Measurements from ENCODE around the gene FBXO31. TPM values are rescaled to one million over a fixed set of nuclear protein-coding genes. Genes with fewer than 3 reads are reported as not detected.
A peak's percentile ranks its signal among the peaks of the same experiment; 100 is the strongest.

The FBXO31 gene
- total RNA-seq, 1 donor from 2014 or later: 5.8 TPM

- DNase-seq (ENCODE audit: low spot score): no peak
- no peaks in the 10 kb centered on the region for H3K9me3 ChIP-seq (ENCODE audit: low read depth)
- peaks cover under 1% of the 10 kb centered on the region for H3F3A ChIP-seq (ENCODE audit: low read depth)
- Mint-ChIP-seq H3K27me3 (ENCODE audit: insufficient read depth, low read depth) (no peaks in the 10 kb centered on the region), H3K36me3 (peaks cover 2% of the 10 kb centered on the region), H3K9me3 (no peaks in the 10 kb centered on the region), H3K4me1 (peaks cover 42% of the 10 kb centered on the region), H3K27ac (no peak overlapping the region), H3K4me3 (no peak overlapping the region)
- no peak overlapping the region for H3K4me2 ChIP-seq
- no peaks in the 10 kb centered on the region for H3K79me2 ChIP-seq (ENCODE audit: low read depth)
- no peaks in the 10 kb centered on the region for H3K36me3 ChIP-seq
- peaks cover 7% of the 10 kb centered on the region for H4K20me1 ChIP-seq (ENCODE audit: low read depth)
- peaks cover 3% of the 10 kb centered on the region for H3K4me1 ChIP-seq
- H3K9ac ChIP-seq: no peak overlapping the region
- TF ChIP-seq EZH2 (IDR thresholded peaks at IDR 0.05) (no peak), CTCF (IDR thresholded peaks at IDR 0.05) (no peak), EZH2phosphoT487 (IDR thresholded peaks at IDR 0.05) (no peak)
- no peaks in the 10 kb centered on the region for H3K27me3 ChIP-seq
- H2AFZ ChIP-seq (replicated peaks): no peak overlapping the region
- no peak overlapping the region for H3K4me3 ChIP-seq
- no peak overlapping the region for H3K27ac ChIP-seq
Observed at GRCh38 chr16:87351320-87351698, 32.3 kb downstream of the FBXO31 start.

- Histone ChIP-seq H3K4me1 (peaks cover 8% of the 10 kb centered on the region), H4K20me1 (ENCODE audit: low read depth) (peaks cover 7% of the 10 kb centered on the region), H3K36me3 (no peaks in the 10 kb centered on the region), H3K27me3 (no peaks in the 10 kb centered on the region), H3F3A (ENCODE audit: low read depth) (peaks cover 6% of the 10 kb centered on the region), H3K9ac (no peak overlapping the region), H3K4me3 (no peak overlapping the region), H2AFZ (replicated peaks) (no peak overlapping the region), H3K79me2 (ENCODE audit: low read depth) (no peaks in the 10 kb centered on the region), H3K4me2 (no peak overlapping the region), H3K27ac (no peak overlapping the region), H3K9me3 (ENCODE audit: low read depth) (no peaks in the 10 kb centered on the region)
- peaks cover 42% of the 10 kb centered on the region for H3K4me1 Mint-ChIP-seq
- no peak overlapping the region for H3K4me3 Mint-ChIP-seq
- TF ChIP-seq EZH2 (IDR thresholded peaks at IDR 0.05) (no peak), EZH2phosphoT487 (IDR thresholded peaks at IDR 0.05) (no peak), CTCF (IDR thresholded peaks at IDR 0.05) (no peak)
- no peak for DNase-seq (ENCODE audit: low spot score)
- H3K36me3 Mint-ChIP-seq: peaks cover 2% of the 10 kb centered on the region
- no peak overlapping the region for H3K27ac Mint-ChIP-seq
- H3K9me3 Mint-ChIP-seq: no peaks in the 10 kb centered on the region
- no peaks in the 10 kb centered on the region for H3K27me3 Mint-ChIP-seq (ENCODE audit: insufficient read depth, low read depth)
Observed at GRCh38 chr16:87350681-87351319, 32.8 kb downstream of the FBXO31 start.

- Histone ChIP-seq H4K20me1 (ENCODE audit: low read depth) (peaks cover 7% of the 10 kb centered on the region), H3F3A (ENCODE audit: low read depth) (peaks cover 11% of the 10 kb centered on the region), H3K36me3 (no peaks in the 10 kb centered on the region), H3K27me3 (no peaks in the 10 kb centered on the region), H3K79me2 (ENCODE audit: low read depth) (no peaks in the 10 kb centered on the region), H3K4me1 (peaks cover 16% of the 10 kb centered on the region), H3K4me2 (no peak overlapping the region), H3K27ac (no peak overlapping the region), H3K9me3 (ENCODE audit: low read depth) (no peaks in the 10 kb centered on the region), H3K9ac (no peak overlapping the region), H2AFZ (replicated peaks) (no peak overlapping the region), H3K4me3 (no peak overlapping the region)
- no peak for DNase-seq (ENCODE audit: low spot score)
- Mint-ChIP-seq H3K4me3 (no peak overlapping the region), H3K27me3 (ENCODE audit: insufficient read depth, low read depth) (no peaks in the 10 kb centered on the region), H3K27ac (peak overlapping the region; percentile 44), H3K4me1 (peaks cover 42% of the 10 kb centered on the region), H3K36me3 (peaks cover 2% of the 10 kb centered on the region), H3K9me3 (no peaks in the 10 kb centered on the region)
- TF ChIP-seq EZH2phosphoT487 (IDR thresholded peaks at IDR 0.05) (no peak), EZH2 (IDR thresholded peaks at IDR 0.05) (no peak), CTCF (IDR thresholded peaks at IDR 0.05) (no peak)
Observed at GRCh38 chr16:87350031-87350430, 33.5 kb downstream of the FBXO31 start.

Data from neural progenitor cell (in vitro differentiated cells).